Measurements from ENCODE around the gene FLYWCH2.
A peak's percentile ranks its signal among the peaks of the same experiment; 100 is the strongest.

The FLYWCH2 gene, protein sequence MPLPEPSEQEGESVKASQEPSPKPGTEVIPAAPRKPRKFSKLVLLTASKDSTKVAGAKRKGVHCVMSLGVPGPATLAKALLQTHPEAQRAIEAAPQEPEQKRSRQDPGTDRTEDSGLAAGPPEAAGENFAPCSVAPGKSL

DNA sequence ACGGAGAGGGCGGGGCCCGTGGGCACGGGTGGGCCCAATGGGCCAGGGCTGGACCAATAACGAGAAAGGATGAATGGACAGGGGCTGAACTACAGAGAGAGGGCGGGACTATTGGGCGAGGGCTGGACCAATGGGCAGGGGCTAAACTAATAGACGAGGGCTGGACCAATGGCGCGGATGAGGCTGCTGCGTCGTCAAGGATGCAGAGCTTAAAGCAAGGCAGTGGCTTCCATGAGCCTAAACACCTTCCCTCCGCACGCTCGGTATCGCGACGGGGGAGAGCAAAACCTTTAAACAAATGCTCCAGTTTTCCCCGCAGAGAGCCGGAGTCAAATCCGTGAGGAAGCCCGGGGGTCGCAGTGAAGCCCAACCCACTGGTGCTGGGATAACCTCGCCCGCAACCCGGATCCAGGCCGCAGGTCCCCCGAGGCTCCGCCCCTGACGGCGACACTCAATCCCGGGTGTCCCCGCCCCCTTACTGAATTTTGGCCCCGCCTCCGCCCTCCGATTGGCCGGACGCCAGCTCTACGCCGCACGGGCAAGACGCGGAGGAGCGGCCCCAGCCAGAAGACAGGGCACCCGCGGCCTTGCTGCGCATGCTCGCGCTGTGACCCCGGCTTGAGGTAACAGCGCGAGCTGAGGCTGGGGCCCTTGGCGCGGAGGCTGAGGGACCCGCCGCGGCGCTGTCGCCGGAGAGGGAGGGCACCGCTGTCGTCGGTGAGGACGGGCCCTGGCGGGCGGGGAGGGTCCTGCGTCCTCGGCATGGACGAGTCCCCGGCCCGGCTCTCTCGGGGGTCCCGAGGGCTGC is at the start of gene FLYWCH2:
Gene FLYWCH2, plus strand, starts transcription at position 566 of the 808 bp plus-strand sequence. CDS start 13,235 bp downstream, outside the sequence.
- peak; percentile 96 for DNase-seq (ENCODE audit: low read depth, low spot score)

DNA sequence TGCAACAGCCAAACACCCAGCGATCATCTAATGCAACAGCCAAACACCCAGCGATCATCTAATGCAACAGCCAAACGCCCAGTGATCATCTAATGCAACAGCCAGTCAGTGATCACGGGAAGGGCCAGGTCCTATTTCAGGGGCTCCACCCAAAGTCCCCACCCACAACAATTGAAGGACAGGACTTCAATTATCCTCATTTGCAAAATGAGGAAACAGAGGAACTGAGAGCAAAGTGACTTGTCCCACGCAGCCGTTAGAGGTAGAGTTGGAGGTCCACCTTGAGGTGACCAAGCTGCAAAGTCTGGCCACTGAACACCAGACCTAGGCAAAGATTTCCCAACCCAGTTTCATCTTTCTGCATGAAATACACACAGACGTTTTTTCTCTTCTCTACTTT is 49.2 kb upstream of the FLYWCH2 start:
- DNase-seq (ENCODE audit: low read depth, low spot score), result no peak

DNA sequence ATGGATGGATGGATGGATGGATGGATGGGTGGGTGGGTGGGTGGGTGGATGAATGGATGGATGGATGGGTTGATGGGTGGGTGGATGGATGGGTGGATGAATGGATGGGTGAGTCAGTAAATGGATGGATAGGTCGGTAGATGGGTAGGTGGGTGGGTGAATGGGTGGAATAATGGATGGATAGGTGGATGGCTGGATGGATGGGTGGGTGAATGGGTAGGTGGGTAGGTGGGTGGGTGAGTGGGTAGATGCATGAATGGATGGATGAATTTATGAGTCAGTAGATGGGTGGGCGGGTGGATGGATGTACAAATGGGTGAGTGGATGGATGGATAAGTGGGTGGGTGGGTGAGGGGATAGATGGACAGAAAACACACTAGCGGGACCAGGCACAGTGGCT is 48.0 kb upstream of the FLYWCH2 start:
- DNase-seq (ENCODE audit: low read depth, low spot score), result no peak

DNA sequence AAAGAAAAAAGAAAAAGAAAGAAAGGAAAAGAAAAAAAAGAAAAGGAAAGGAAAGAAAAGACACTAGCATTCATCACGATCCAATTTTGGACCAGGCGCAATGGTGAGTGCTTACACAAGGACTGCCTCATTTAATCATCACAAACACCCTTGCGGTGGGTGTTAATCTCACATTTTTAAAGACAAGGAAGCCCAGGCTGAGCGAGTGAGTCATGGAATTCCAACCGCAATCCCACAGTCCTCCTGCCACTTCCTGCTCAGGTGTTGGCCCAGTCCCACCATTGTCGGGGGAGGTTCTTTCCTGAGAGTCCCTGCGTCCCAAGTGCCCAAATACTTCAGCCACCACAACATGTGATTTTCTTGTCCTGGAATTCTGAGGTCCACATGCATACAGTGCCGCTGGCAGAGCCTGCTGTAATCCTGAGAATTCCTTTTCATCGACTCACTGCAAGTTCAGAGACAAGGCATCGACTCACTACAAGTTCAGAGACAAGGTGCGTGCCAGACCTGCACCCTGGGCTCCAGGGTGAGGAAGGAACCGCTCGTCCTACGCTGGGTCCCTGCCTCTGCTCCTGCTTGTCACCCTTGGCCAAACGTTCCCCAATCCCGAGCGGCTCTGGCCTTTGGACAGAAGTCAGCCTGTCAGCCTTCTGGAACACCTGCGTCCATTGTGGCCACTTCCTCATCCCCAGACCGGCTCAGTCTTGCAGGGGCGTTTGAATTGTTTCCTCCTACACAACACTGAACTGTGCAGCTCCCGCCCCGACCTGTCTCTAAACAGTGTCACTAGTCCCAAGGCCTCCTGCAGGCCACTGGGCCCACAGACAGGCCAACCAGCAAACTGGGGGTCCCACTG is 47.1 kb upstream of the FLYWCH2 start:
- DNase-seq (ENCODE audit: low read depth, low spot score), result no peak

DNA sequence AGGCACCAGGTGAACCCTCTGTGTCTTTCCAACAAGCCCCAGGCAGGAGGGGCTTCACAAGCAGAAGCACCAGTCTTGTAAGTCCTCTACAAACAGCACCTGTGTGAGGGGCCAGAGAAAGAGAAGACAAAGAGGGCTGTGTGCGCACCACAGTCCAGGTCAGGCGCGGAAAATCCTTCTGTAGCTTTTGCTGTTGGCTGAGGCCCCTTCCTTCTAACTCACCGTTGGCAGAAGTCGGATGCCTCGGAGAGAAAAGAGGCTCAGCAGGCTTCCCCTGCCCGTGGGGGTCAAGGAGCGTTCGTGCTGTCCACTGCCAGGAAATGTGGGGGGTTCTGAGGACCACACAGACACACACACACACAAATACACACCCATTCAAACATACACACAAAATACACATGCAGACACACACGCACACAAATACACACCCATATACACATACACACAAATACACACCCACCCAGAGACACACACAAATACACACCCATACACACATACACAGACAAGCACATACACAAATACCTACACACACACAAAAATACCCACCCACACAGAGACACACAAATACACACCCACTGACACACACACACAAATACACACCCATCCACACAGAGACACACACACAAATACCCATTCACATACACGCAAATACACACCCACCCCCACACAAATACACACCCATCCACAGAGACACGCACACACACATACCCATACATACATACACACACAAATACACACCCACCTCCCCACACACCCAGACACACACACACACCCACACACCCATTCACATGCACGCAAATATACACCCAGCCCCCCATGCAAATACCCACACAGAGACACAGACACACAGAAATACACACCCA is 46.1 kb upstream of the FLYWCH2 start:
- no peak for DNase-seq (ENCODE audit: low read depth, low spot score)

DNA sequence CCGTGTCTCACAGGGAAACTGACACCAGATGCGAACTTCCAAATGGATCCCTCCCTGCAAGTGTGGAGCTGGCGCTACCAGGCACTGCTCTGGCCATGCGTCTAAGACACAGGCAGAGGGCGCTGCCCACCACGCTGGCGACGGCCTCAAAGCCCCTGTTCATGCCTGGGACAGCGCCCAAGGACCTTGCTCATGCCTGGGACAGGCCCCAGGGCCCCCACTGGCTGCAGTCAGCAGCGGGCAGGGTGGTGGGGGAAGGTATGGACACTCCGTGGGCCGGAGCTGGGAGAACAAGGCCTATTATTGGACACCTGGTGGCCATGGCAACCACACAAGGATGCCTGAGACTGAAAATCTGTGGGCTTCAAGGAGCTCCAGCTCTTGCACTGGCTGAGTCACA is 44.1 kb upstream of the FLYWCH2 start:
- DNase-seq (ENCODE audit: low read depth, low spot score), result no peak

DNA sequence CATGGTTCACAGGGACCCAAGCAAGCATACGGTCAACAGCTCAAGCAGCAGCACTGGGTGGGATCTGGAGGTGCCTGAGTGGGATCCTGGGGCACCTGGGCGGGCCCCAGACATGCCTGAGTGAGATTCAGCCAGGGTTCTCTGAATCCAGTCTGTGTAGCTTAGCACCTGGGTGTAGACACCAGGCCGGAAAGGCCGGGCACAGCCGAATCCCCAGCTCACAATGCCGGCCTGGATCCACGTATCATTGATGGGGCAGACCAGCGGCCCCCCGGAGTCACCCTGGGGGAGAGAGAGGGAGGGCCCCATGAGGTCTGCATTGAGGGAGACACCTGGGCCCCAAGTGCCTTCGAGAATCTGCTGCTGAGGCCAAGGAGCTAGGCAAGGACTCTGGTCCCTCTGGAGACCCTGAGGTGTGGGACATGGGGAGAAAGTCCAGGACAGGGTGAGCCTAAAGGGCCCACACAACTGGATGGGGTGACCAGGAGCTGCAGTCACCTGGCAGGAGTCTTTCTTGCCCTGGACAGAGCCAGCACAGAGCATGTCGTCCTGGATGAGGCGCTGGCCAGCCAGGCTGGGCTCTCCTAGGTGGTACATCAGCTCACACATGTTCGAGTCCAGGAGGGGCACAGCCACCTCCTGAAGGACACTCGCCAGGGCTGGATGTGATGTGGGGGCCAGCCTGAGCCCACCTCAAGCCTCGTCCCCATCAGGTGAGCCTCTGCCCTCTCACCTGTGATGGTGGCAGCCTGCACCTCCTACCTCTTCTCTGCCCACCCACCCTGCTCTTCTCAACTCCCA is 43.2 kb upstream of the FLYWCH2 start:
- no peak for DNase-seq (ENCODE audit: low read depth, low spot score)

DNA sequence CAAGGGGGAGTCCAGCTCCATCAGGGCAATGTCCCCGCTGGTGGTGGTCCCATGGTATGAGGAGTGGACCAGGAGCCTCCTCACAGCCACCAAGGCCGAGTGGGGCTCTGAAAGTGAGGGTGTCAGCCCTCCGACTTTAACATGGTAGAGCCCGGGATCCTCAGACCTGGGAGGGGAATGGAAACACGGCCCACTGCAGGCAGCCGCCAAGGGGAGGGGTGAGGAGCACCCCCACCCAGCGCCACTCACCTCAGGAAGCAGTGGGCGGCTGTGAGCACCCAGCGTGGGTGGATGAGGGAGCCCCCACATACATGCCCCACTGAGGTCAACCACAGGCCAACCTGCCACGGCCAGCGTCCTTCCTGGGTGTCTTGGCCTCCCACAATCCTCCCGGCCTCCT is 42.1 kb upstream of the FLYWCH2 start:
- DNase-seq (ENCODE audit: low read depth, low spot score), result no peak

DNA sequence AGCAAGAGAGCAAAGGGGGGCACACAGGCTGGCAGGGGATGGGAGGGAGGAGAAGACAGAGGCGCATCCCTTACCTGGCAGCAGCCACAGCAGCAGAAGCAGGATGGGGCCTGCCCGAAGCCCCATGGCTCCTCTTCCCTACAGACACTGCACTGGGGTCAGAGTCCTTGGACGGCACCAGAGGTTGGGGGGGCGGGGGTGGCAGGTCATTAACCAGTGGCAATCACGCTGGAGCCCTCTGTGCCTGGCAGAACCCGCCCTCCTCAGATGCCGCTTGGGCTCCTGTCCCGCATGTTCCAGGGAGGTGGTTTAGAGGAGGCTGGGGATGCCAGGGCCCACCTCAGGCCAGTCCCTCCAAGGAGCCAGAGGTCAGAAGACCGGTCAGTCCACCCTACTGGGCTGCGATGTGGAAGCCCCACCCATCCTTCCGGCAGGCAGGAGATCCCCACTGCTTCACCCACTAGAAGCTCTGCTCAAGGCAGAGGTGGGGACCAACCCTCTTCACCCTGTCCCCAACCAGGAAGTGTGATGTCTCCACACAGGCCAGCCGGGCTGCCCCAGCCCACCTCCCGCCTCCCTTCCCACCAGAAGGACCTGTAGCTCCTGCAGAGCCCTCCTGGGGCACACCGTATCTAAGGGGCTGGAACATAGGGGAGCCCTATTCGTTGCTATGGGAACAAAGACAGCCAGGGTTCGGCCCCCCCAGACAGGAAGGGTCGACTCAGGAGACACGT is 41.2 kb upstream of the FLYWCH2 start:
- DNase-seq (ENCODE audit: low read depth, low spot score), result no peak

DNA sequence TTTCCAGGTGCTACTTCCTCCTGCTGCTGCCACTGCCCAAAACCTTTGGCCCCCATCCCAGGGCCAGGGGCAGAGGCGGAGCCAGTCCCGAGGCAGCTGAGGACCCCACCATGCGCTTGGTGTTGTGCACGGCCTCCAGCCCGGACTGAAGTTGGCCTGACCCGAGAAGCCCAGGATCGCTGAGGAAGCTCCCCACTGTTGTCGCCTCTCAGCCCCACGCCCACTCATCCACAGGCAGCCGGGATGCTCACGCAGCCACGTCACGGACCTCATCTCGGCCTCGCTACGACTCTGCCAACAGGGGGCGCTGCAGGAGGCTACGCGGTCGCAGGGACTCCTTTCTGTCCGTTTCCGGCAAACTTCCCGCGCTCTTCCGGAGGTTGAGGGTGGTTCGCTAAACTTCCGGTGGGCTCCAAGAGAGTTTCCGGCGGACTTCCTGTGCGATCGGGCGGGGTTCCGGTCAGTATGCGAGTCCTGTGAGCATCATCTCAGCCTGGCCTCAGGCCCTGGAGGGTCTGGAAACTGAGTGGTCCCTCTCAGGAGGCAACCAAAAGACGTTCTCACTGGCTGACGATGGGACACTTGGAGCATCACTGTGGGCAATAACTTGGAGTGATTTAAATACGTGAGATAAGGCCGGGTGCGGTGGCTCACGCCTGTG is 40.5 kb upstream of the FLYWCH2 start:
- no peak for DNase-seq (ENCODE audit: low read depth, low spot score)

DNA sequence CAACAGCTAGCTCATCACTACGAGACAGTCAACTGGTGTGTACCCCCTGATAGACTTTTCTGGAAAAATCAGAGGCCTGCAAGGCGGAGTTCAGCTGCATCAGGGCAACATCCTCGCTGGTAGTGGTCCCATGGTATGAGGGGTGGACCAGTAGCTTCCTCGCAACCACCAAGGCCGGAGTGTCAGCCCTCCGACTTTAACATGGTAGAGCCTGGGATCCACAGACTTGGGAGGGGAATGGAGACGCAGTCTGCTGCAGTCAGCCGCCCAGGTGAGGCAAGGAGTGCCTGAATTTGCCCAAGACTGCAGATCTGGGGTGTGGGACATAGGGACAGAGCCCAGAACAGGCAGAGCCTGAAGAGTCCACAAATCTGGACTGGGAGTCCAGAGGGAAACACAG is 39.5 kb upstream of the FLYWCH2 start:
- DNase-seq (ENCODE audit: low read depth, low spot score), result no peak

DNA sequence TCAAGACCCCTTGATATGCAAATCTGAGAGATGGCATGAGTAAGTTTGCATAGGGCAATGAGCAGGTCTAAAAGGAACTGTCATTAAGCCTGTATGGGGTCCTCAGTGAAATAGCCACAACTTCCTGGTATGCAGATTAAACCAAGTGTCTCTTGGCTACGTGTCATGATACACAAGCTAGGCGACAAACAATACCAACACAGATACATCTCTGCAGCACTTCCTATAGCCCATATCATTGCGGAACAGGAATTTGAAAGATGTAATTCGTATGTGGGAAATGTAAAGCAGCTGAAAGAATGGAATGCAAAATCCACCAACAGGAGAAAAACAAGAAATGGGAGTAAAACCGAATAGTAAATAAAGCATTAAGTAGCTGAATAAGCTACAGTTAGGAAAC is 37.9 kb upstream of the FLYWCH2 start:
- no peak for DNase-seq (ENCODE audit: low read depth, low spot score)

DNA sequence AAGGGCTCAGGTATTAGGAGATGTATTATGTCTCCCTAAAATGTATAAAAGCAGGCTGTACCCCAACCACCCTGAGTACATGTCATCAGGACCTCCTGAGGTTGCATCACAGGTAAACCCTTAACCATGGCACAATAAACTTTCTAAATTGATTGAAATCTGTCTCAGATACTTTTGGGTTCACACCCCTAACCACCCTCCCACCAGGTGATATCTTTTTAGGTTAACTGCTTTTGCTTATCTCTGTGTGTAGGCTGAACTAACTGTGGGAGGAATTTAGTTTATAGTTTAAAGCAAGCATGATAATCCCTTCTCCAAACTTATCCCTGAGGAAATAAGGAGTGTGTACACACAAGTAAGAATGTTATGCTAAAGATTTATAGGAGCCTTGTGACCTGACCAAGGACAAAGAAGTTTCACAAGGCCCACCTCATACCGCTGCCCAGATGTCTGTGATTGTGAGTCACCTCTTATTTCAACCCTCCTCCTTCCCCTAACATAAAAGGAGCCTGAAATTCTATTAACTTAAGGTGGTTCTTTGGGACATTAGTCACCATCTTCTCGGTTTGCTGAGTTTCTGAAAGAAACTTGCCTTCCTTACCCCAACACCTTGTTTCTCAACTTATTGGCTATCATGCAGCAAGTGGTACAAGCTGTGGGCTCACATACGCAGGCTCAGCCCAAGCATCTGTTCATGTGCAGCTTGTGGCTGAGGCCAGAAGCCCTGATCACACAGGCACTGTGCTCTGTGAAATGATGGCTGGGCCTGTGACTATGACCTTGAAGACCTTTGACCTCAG is 36.3 kb upstream of the FLYWCH2 start:
- DNase-seq (ENCODE audit: low read depth, low spot score), result no peak

DNA sequence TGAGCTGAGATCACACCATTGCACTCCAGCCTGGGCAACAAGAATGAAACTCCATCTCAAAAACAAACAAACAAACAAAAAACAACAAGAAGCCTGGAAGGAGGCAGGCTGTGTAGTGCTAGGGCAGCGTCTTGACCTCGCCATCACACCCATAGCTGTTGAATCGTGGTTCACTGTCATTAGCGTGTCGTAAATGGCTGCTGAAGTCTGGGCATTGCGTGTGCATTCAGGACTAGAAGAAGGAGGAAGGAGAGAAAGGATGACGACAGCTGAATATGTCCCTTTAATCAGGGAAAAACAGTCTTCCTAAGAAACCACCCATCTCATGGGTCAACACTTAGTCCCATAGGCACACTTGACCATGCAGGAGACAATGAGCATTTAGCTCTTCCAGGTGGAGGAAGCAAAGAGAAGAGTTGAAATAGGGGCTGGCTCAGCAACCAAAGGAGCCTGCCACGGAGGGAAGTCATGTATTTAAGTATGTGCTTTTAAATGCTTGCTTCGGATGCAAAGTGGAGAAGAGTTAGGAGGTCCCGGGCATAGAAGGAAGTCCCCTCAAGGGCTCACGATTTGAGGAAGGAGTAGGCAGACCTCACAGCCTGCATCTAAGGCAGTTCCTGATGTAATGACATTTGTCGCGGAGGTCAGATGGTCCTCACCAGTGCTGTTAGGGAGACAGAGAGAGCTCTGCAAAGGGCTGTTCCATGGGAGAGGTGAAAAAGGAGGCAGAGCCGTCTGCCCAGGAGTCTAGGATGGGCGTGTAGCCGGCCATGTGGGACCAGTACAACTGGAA is 33.9 kb upstream of the FLYWCH2 start:
- DNase-seq (ENCODE audit: low read depth, low spot score), result no peak

DNA sequence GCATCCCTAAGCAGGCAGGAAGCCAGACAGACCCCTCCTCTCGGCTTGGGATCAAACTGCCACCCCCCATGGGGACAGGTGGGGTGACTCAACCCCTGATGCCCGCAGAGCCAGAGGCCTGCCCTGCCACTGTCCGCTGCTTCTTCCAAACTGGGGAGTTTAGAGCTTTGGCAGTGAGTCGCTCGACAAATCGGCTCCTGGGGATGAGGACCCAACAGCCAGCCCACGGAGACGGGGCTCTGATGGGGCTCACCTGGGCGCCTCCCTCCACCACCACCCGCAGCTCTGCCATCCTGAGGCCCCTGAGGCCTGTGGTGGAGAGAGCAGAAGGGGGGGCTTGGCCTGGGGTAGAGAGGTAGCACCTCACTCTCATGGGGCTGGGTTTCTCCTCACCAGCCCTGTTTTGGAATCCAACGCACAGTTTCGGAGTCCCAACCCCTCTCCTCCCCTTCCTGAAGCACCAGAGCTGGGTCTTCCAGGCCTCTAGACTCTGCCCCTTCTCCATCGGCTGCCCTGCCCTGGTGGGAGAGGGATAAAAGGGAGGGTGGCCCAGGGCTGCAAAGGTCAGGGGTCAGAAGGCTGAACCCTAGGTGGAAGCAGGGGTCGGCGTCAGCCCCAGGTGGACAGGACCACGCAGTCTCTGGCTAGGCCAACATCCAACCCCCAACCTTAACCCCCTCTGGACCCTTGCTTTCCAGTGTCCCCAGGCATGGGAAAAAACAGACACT is 30.8 kb upstream of the FLYWCH2 start:
- DNase-seq (ENCODE audit: low read depth, low spot score), result no peak

DNA sequence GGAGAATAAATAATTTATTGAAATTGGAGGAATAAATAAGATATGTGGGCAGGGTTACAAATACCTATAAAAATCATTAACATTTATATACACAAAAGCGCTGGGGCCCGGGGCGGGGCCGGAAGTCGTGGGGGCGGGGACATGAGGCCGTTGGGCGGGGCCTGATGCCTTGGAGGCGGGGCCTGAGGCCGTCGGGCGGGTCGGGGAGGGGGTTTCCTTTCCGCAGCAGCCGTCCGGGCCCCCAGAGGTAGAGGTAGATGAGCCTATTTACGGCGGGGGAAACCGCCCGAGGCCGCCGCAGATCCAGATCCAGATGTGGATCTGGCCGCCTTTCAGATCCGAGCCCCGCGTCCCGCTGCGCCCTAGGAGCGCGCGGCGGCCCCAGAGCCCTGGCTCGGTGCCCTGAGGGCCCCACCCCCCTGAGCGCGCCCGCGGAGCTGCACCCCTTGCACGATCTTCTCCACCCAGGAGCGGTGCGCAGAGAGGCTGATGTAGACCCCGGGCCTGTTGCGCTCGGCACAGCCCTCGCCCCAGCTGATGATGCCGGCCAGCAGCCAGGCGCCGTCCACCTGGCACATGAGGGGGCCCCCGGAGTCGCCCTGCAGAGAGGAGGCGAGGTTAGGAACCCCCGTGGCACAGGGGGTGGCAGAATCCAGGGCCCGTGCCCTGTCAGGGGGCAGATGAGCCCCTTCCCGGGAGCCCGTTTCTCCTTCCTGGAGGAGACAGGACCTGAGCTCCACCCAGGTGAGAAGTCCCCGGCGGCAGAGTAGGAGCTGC is 30.1 kb upstream of the FLYWCH2 start:
- no peak for DNase-seq (ENCODE audit: low read depth, low spot score)
